T-helper 2 cell treated with Interferon-gamma antibody and Interleukin-4, amounts not matched to agents 5 μg/mL and 100 μg/mL, for 36 hours (primary cell): ENCODE results near the gene CCL20.

Experiments
- DNase-seq: peaks from one replicate; pipeline ENCODE4 v3.0.0; 2021; ENCODE audit warnings: low spot score
- H3K27ac Mint-ChIP-seq: one replicate; pipeline ENCODE4 v1.8.0; 2021; ENCODE audit warnings: mild to moderate bottlenecking, mixed read lengths
- H3K27me3 Mint-ChIP-seq: one replicate; pipeline ENCODE4 v1.8.0; 2021; ENCODE audit warnings: low read depth, mixed read lengths
- H3K36me3 Mint-ChIP-seq: one replicate; pipeline ENCODE4 v1.8.0; 2021; ENCODE audit warnings: low read depth, mixed read lengths
- H3K4me1 Mint-ChIP-seq: one replicate; pipeline ENCODE4 v1.8.0; 2021; ENCODE audit warnings: low read depth, mixed read lengths
- H3K4me3 Mint-ChIP-seq: one replicate; pipeline ENCODE4 v1.8.0; 2022; ENCODE audit warnings: mild to moderate bottlenecking, moderate library complexity, mixed read lengths
- H3K9me3 Mint-ChIP-seq: one replicate; pipeline ENCODE4 v1.8.0; 2021; ENCODE audit warnings: mixed read lengths

CCL20 gene

GRCh38 chr2:227862227-227862740, 48.6 kb downstream of the CCL20 start:
- no peak overlapping the region for H3K27ac Mint-ChIP-seq
- H3K4me1 Mint-ChIP-seq = no peaks in the 10 kb centered on the region
- DNase-seq = no peak
- no peaks in the 10 kb centered on the region for H3K27me3 Mint-ChIP-seq
- H3K36me3 Mint-ChIP-seq = no peaks in the 10 kb centered on the region
- H3K9me3 Mint-ChIP-seq = no peaks in the 10 kb centered on the region
- no peak overlapping the region for H3K4me3 Mint-ChIP-seq

GRCh38 chr2:227862741-227863588, 49.3 kb downstream of the CCL20 start:
- Mint-ChIP-seq H3K4me1 (no peaks in the 10 kb centered on the region), H3K36me3 (no peaks in the 10 kb centered on the region), H3K4me3 (no peak overlapping the region), H3K9me3 (no peaks in the 10 kb centered on the region), H3K27me3 (no peaks in the 10 kb centered on the region), H3K27ac (no peak overlapping the region)
- DNase-seq = no peak

- H3K27ac Mint-ChIP-seq = no peak overlapping the region
- no peaks in the 10 kb centered on the region for H3K4me1 Mint-ChIP-seq
- peaks cover 2% of the 10 kb centered on the region for H3K27me3 Mint-ChIP-seq
- DNase-seq = no peak
- H3K4me3 Mint-ChIP-seq = no peak overlapping the region
- H3K36me3 Mint-ChIP-seq = no peaks in the 10 kb centered on the region
- no peaks in the 10 kb centered on the region for H3K9me3 Mint-ChIP-seq
These were observed 50.6 kb downstream of the CCL20 start for GRCh38 chr2:227864161-227864756.

GRCh38 chr2:227865291-227865690, 51.6 kb downstream of the CCL20 start:
- no peak overlapping the region for H3K4me3 Mint-ChIP-seq

More at GRCh38 chr2:227865291-227865690, 51.6 kb downstream of the CCL20 start:
- Mint-ChIP-seq H3K4me1 (no peaks in the 10 kb centered on the region), H3K27me3 (peaks cover 2% of the 10 kb centered on the region), H3K9me3 (no peaks in the 10 kb centered on the region), H3K27ac (no peak overlapping the region), H3K36me3 (no peaks in the 10 kb centered on the region)
- DNase-seq = no peak
